Posterior vena cava (tissue), 2 donors: ENCODE measurements around the gene KRT4. TPM values are rescaled to one million over a fixed set of nuclear protein-coding genes. Genes with fewer than 3 reads are reported as not detected.

Source experiments
- DNase-seq: peaks from one replicate; pipeline ENCODE4 v3.0.0-alpha.2; 2020; ENCODE audit warnings: low spot score
- intact Hi-C, 2 donors: fragments of 100-400 bp; cut with DNase I; formaldehyde crosslinking; loops; one replicate each; pipeline versions ENCODE4 v1.14.1 to v1.14.2; 2022 to 2023
- total RNA-seq, 2 donors: library from RNA; stranded (reverse); fragmentation: NEBNext Ultra II Directional; extraction: Animal tissue kit (Norgen Biotek cat#: 25700); gene quantifications; one replicate each; pipeline ENCODE4 v1.2.1, GENCODE V29; 2021
- donor health status: DM: yes; HTN: yes; CAD: no.
- donor health status: DM: yes; HTN: yes; CAD: no.

Gene KRT4
- total RNA-seq, 2 donors from 2014 or later: not detected

- DNase-seq: peak; percentile 40
- intact Hi-C loops: no loop called here
These were observed 11.0 kb upstream of the KRT4 start for GRCh38 chr12:52824741-52825410.

GRCh38 chr12:52823761-52824450 lies 10.0 kb upstream of the KRT4 start:
- intact Hi-C loops: no loop called here

GRCh38 chr12:52822771-52823510 lies 9.0 kb upstream of the KRT4 start:
- intact Hi-C loops: no loop called here

More at GRCh38 chr12:52823761-52824450, 10.0 kb upstream of the KRT4 start:
- peak; percentile 52 for DNase-seq

GRCh38 chr12:52821826-52822660 lies 8.1 kb upstream of the KRT4 start:
- intact Hi-C loops: no loop called here
- peak; percentile 54 for DNase-seq

More at GRCh38 chr12:52822771-52823510, 9.0 kb upstream of the KRT4 start:
- DNase-seq: peak; percentile 62

GRCh38 chr12:52821071-52821730 lies 7.3 kb upstream of the KRT4 start:
- DNase-seq: peak; percentile 45
- intact Hi-C loops: no loop called here

GRCh38 chr12:52820521-52820920 lies 6.6 kb upstream of the KRT4 start:
- intact Hi-C loops: no loop called here
- peak; percentile 24 for DNase-seq

- intact Hi-C loops: no loop called here
- peak; percentile 42 for DNase-seq
These were observed 6.0 kb upstream of the KRT4 start for GRCh38 chr12:52819731-52820510.

GRCh38 chr12:52818887-52819420 lies 5.0 kb upstream of the KRT4 start:
- intact Hi-C loops: no loop called here
- DNase-seq: peak; percentile 3

GRCh38 chr12:52818388-52818787 lies 4.5 kb upstream of the KRT4 start:
- intact Hi-C loops: no loop called here

GRCh38 chr12:52817699-52818238 lies 3.9 kb upstream of the KRT4 start:
- DNase-seq: no peak
- intact Hi-C loops: no loop called here

More at GRCh38 chr12:52818388-52818787, 4.5 kb upstream of the KRT4 start:
- peak; percentile 26 for DNase-seq

- intact Hi-C loops: no loop called here
- peak; percentile 36 for DNase-seq
These were observed 3.2 kb upstream of the KRT4 start for GRCh38 chr12:52817003-52817698.

- intact Hi-C loops: no loop called here
These were observed 2.0 kb upstream of the KRT4 start for GRCh38 chr12:52815676-52816588.

GRCh38 chr12:52815161-52815560 lies 1.2 kb upstream of the KRT4 start:
- DNase-seq: no peak
- intact Hi-C loops: no loop called here

More at GRCh38 chr12:52815676-52816588, 2.0 kb upstream of the KRT4 start:
- peak; percentile 71 for DNase-seq

- intact Hi-C loops: no loop called here
These were observed 817 bp upstream of the KRT4 start for GRCh38 chr12:52814710-52815155.

GRCh38 chr12:52813203-52813819 lies 605 bp downstream of the KRT4 start:
- intact Hi-C loops: no loop called here
- DNase-seq: peak; percentile 62

More at GRCh38 chr12:52814710-52815155, 817 bp upstream of the KRT4 start:
- DNase-seq: peak; percentile 46
